Activated T-helper 9 cell treated with anti-CD3 and anti-CD28 coated beads, Interleukin-2, amount 50 U/mL, for 16 hours (primary cell): ENCODE results near the gene F3.

ENCODE experiments used
- DNase-seq: peaks from one replicate; pipeline ENCODE4 v3.0.0-alpha.2; 2020; ENCODE audit warnings: low read depth

F3 gene

GRCh38 chr1:94552071-94552586, 10.6 kb upstream of the F3 start:
- no peak for DNase-seq

- no peak for DNase-seq
Observed at GRCh38 chr1:94551449-94551848, 9.9 kb upstream of the F3 start.

- DNase-seq, result no peak
Observed at GRCh38 chr1:94550800-94551241, 9.3 kb upstream of the F3 start.

GRCh38 chr1:94550396-94550795, 8.8 kb upstream of the F3 start:
- DNase-seq, result no peak

GRCh38 chr1:94549706-94550105, 8.1 kb upstream of the F3 start:
- DNase-seq, result no peak

GRCh38 chr1:94544706-94545490, 3.3 kb upstream of the F3 start:
- no peak for DNase-seq

- DNase-seq, result no peak
Observed at GRCh38 chr1:94543893-94544635, 2.5 kb upstream of the F3 start.

GRCh38 chr1:94543001-94543400, 1.4 kb upstream of the F3 start:
- DNase-seq, result no peak

GRCh38 chr1:94542088-94542870, 720 bp upstream of the F3 start:
- no peak for DNase-seq

- DNase-seq, result no peak
Observed at GRCh38 chr1:94540440-94541245, 916 bp downstream of the F3 start.

GRCh38 chr1:94539496-94539895, 2.1 kb downstream of the F3 start:
- no peak for DNase-seq

- no peak for DNase-seq
Observed at GRCh38 chr1:94538243-94538827, 3.2 kb downstream of the F3 start.

- no peak for DNase-seq
Observed at GRCh38 chr1:94537254-94537653, 4.3 kb downstream of the F3 start.

GRCh38 chr1:94535879-94536278, 5.7 kb downstream of the F3 start:
- no peak for DNase-seq

- no peak for DNase-seq
Observed at GRCh38 chr1:94535095-94535494, 6.5 kb downstream of the F3 start.

GRCh38 chr1:94532077-94532476, 9.5 kb downstream of the F3 start:
- DNase-seq, result no peak

GRCh38 chr1:94531664-94532063, 9.9 kb downstream of the F3 start:
- no peak for DNase-seq

- no peak for DNase-seq
Observed at GRCh38 chr1:94530373-94530878, 11.1 kb downstream of the F3 start.

- DNase-seq, result no peak
Observed at GRCh38 chr1:94529416-94529815, 12.1 kb downstream of the F3 start.

- no peak for DNase-seq
Observed at GRCh38 chr1:94528826-94529225, 12.7 kb downstream of the F3 start.

GRCh38 chr1:94528299-94528698, 13.3 kb downstream of the F3 start:
- DNase-seq, result no peak
